Thyroid gland (tissue), 4 donors: ENCODE data around the gene HERPUD1.
"Not testable (repeated sequence)": the region's sequence is repeated elsewhere in the genome, so short reads cannot be mapped to it uniquely, and the experiment has no call there.

Source experiments
- POLR2A ChIP-seq, 2 donors: fragments of 450-650 bp; IDR thresholded peaks; one replicate each; pipeline ENCODE4 v1.6.1; 2017; ENCODE audit warnings: antibody characterized with exemption in 2 of 2, mild to moderate bottlenecking in 2 of 2, moderate library complexity in 1 of 2
- TF ChIP-seq, protein P1 (sequence below), 6 experiments: fragments of 200-600 bp in 3 of 6; fragments of 450-650 bp in 3 of 6; sonication (generic) in 3 of 6; IDR thresholded peaks; one replicate each; pipeline ENCODE4 v1.5.1; 2016 to 2019; ENCODE audit warnings: antibody characterized with exemption in 6 of 6, mild to moderate bottlenecking in 2 of 6, inconsistent platforms in 1 of 6, moderate library complexity in 1 of 6

DNA sequence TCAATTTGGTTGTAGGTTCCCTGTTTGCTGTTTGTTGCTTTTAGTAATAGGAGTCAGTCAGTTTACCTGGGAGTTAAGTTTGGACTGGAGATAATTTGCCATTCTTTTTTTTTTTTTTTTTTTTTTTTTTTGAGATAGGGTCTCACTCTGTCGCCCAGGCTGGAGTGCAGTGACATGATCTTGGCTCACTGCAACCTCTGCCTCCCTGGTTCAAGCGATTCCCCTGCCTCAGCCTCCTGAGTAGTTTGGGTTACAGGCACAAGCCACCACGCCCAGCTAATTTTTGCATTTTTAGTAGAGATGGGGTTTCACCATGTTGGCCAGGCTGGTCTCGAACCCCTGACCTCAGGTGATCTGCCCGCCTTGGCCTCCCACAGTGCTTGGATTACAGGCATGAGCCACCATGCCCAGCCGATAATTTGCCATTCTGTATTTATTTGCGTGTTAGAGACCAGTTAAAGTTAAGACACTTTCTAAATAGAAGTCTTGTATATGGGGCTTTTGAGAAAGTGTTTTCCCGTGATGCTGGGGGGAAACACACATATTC lies 2.7 kb downstream of the HERPUD1 start:
- TF ChIP-seq, protein P1, sequence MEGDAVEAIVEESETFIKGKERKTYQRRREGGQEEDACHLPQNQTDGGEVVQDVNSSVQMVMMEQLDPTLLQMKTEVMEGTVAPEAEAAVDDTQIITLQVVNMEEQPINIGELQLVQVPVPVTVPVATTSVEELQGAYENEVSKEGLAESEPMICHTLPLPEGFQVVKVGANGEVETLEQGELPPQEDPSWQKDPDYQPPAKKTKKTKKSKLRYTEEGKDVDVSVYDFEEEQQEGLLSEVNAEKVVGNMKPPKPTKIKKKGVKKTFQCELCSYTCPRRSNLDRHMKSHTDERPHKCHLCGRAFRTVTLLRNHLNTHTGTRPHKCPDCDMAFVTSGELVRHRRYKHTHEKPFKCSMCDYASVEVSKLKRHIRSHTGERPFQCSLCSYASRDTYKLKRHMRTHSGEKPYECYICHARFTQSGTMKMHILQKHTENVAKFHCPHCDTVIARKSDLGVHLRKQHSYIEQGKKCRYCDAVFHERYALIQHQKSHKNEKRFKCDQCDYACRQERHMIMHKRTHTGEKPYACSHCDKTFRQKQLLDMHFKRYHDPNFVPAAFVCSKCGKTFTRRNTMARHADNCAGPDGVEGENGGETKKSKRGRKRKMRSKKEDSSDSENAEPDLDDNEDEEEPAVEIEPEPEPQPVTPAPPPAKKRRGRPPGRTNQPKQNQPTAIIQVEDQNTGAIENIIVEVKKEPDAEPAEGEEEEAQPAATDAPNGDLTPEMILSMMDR (IDR thresholded peaks at IDR 0.05): not testable (repeated sequence)
- not testable (repeated sequence) for TF ChIP-seq POLR2A (IDR thresholded peaks at IDR 0.05)
